Heart right ventricle (tissue), 16 donors: Measurements from ENCODE around the gene SLC16A13. TPM values are rescaled to one million over a fixed set of nuclear protein-coding genes. Genes with fewer than 3 reads are reported as not detected.

ENCODE experiments used
- ATAC-seq, 8 donors: fragments of 200-7000 bp; cut with Tn5 transposase; one replicate each; pipeline ENCODE4 v1.9.1; 2020; ENCODE audit warnings: mild to moderate bottlenecking in 8 of 8, moderate library complexity in 8 of 8, moderate number of reproducible peaks in 1 of 8
- DNase-seq, 2 donors: peaks; one replicate each; pipeline ENCODE4 v3.0.0-alpha.2; 2020
- H3K27ac ChIP-seq, 10 donors: fragments of 200-600 bp; sonication (generic) in 2 of 10; one replicate each; pipeline versions ENCODE4 v1.5.0 to v1.8.0; 2020 to 2022; ENCODE audit warnings: mild to moderate bottlenecking in 3 of 10
- H3K27me3 ChIP-seq, 7 donors: fragments of 200-600 bp; one replicate each; pipeline ENCODE4 v1.8.0; 2021 to 2022; ENCODE audit warnings: mild to moderate bottlenecking in 2 of 7
- H3K36me3 ChIP-seq, 9 donors: fragments of 200-600 bp; sonication (generic) in 1 of 9; one replicate each; pipeline versions ENCODE4 v1.5.0 to v1.8.0; 2020 to 2022; ENCODE audit warnings: mild to moderate bottlenecking in 2 of 9
- H3K4me1 ChIP-seq, 9 donors: fragments of 200-600 bp; sonication (generic) in 1 of 9; one replicate each; pipeline versions ENCODE4 v1.5.0 to v1.8.0; 2020 to 2022; ENCODE audit warnings: mild to moderate bottlenecking in 4 of 9
- H3K4me3 ChIP-seq, 10 donors: fragments of 200-600 bp; sonication (generic) in 2 of 10; one replicate each; pipeline versions ENCODE4 v1.5.0 to v1.8.0; 2020 to 2022; ENCODE audit warnings: mild to moderate bottlenecking in 7 of 10, moderate library complexity in 2 of 10
- H3K9me3 ChIP-seq, 11 donors: fragments of 200-600 bp in 10 of 11; sonication (generic) in 2 of 11; one replicate each; pipeline versions ENCODE4 v1.5.0 to v1.8.0; 2013 to 2022; ENCODE audit warnings: mild to moderate bottlenecking in 2 of 11, control low read depth in 1 of 11, moderate library complexity in 1 of 11
- WGBS, 2 donors: extraction: QIAGEN DNeasy Blood & Tissue Kit; methylation state at CpG; one replicate each; pipeline ENCODE4 v1.1.7; 2013; ENCODE audit warnings: inconsistent platforms in 1 of 2; 5-methylcytosine and 5-hydroxymethylcytosine counted together
- intact Hi-C, 10 donors: fragments of 100-400 bp; cut with DNase I; formaldehyde crosslinking; loops; one replicate each; pipeline versions ENCODE4 v1.11.1 to v1.14.2; 2022
- polyA plus RNA-seq, 2 donors: library from polyadenylated mRNA; stranded (reverse); fragments of 200-250 nt; gene quantifications; one replicate each; pipeline ENCODE4 v1.2.3, GENCODE V29; 2013
- total RNA-seq, 10 donors: library from RNA; stranded (reverse); fragmentation: NEBNext Ultra II Directional in 3 of 10; extraction: Animal tissue kit (Norgen Biotek cat#: 25700) in 3 of 10; gene quantifications; one replicate each; pipeline versions ENCODE4 v1.2.1 to v1.2.4, GENCODE V29; 2021 to 2023
- TF ChIP-seq, protein P1 (sequence below), 9 donors: fragments of 200-600 bp; sonication (generic) in 2 of 9; IDR thresholded peaks; one replicate each; pipeline versions ENCODE4 v1.5.0 to v1.8.0; 2021 to 2022; ENCODE audit warnings: antibody characterized with exemption in 9 of 9, mild to moderate bottlenecking in 5 of 9, moderate library complexity in 1 of 9
- donor health status: Arrhythmogenic right ventricular cardiomyopathy.
- donor health status: ischemic (EF 13 %, LVEDD 7.1; RV severe dilation, severe dysfunction).
- donor health status: healthy with polysubstance abuse.
- donor health status: DM: no; HTN: yes; CAD: no.
- donor health status: DM: no; HTN: no; CAD: no.
- donor health status: ischemic (EF 25% LVEDD 6.9; RV normal size, moderate dysfunction).
- donor health status: ischemic (EF 25% LVEDD 5.7; RV mildly dilated, moderate dysfunction).
- donor health status: healthy.
- donor health status: DM: yes; HTN: yes; CAD: no.
- donor health status: Ischemic cardiomyopathy.
- donor health status: ischemic (EF 35%, LVEDD 5.7; RV mildly dilated, moderate dysfunction).
- donor health status: nonischemic (EF 11% LVEDD 7.7; RV severe dilation, severe dysfunction).
- donor health status: DM: yes; HTN: yes; CAD: no.
- donor health status: PGD.
- donor health status: ischemic (EF 29% LVEDD 5.4; RV normal size, mild dysfunction).
- donor health status: nonischemic (EF 23%, LVEDD 6.1; RV moderate dilation, normal function).

SLC16A13 gene
- total and polyA plus RNA-seq, 12 donors = 0.70 to 2.1 (median 1.5) TPM

DNA sequence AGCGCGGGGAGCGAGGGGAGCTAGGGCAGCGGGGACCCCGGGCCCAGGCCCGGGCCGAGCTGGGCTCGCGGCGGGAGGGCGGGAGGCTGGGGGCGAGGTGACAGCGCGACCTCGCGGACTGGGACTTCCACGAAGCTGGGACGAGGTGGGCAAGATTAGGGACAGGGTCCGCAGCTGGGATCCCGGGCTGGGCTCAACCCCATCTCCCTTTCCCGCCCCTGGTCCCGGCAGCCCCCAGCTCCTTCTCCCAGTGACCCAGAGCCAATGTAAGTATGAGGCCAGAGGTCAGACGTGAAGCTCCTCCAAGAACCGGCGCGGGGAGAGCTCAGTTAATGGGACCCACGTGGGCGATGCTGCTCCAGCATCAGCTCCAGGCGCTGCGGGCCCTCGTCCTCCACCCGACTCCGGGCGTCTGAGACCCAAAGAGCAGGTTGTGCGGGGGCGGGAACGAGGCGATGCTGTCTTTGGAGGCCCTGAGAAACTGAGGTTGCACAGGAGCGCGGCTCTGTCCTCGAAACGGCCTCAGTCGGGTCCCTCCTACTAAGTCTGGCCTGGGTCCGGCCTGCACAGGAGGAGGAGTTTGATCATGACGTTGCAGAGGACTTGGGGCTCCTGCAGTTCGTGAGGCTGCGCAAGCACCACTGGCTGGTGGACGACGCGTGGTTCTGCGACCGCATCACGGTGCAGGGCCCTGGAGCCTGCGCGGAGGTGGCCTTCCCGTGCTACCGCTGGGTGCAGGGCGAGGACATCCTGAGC, 39.4 kb upstream of the SLC16A13 start:
- H3K4me1 ChIP-seq = peaks cover 0 to 17% (median 8%) of the 10 kb centered on the region in 9 donors
- peaks cover 0 to 47% (median 0%) of the 10 kb centered on the region in 9 donors for H3K36me3 ChIP-seq
- DNase-seq = no peak
- intact Hi-C loops = loop anchor here in 1 of 10 donors (5.0 kb wide), 1 partner anchor 329 kb away; no protein-coding TSS in a partner anchor
- no peaks in the 10 kb centered on the region for H3K9me3 ChIP-seq
- WGBS, 2 donors = 55 to 59% methylated on average over 57 to 58 of the region's 58 CpGs
- peaks cover 0 to under 1% (median 0%) of the 10 kb centered on the region in 7 donors for H3K27me3 ChIP-seq
- TF ChIP-seq, protein P1, sequence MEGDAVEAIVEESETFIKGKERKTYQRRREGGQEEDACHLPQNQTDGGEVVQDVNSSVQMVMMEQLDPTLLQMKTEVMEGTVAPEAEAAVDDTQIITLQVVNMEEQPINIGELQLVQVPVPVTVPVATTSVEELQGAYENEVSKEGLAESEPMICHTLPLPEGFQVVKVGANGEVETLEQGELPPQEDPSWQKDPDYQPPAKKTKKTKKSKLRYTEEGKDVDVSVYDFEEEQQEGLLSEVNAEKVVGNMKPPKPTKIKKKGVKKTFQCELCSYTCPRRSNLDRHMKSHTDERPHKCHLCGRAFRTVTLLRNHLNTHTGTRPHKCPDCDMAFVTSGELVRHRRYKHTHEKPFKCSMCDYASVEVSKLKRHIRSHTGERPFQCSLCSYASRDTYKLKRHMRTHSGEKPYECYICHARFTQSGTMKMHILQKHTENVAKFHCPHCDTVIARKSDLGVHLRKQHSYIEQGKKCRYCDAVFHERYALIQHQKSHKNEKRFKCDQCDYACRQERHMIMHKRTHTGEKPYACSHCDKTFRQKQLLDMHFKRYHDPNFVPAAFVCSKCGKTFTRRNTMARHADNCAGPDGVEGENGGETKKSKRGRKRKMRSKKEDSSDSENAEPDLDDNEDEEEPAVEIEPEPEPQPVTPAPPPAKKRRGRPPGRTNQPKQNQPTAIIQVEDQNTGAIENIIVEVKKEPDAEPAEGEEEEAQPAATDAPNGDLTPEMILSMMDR (IDR thresholded peaks at IDR 0.05) = no peak
- peak overlapping the region in 9 of 10 donors; percentile 21 to 45 (median 41) for H3K4me3 ChIP-seq
- H3K27ac ChIP-seq = no peak overlapping the region
- peak in 4 of 8 donors; percentile 17 to 31 (median 24) for ATAC-seq

DNA sequence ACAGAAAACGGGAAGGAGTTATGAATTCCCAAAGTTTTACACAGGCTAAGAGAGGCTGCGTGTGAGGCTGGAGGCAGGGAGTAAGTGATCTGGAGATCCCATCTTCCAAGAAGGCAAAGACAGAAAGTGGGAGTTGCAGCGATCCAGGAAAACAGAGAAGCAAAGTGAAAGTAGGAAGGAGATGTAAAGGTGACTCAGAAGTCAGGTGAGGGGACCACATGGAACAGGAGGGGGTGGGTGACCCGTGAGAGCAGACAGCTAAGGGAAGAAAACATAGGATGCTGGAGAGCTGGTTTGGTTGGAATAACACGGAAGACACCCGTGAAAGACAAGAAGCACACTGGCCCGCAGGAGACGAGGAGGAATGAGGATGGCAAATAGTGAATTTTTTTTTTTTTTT, 38.6 kb upstream of the SLC16A13 start:
- intact Hi-C loops = loop anchor here in 1 of 10 donors (5.0 kb wide), 1 partner anchor 330 kb away; no protein-coding TSS in a partner anchor
- WGBS, 2 donors = 84 to 88% methylated on average over 8 of the region's 8 CpGs
- Histone ChIP-seq H3K4me3 (no peak overlapping the region), H3K27me3 (no peaks in the 10 kb centered on the region), H3K36me3 (peaks cover 0 to 54% (median 5%) of the 10 kb centered on the region in 9 donors), H3K27ac (no peak overlapping the region), H3K9me3 (no peaks in the 10 kb centered on the region), H3K4me1 (peaks cover 0 to 17% (median 8%) of the 10 kb centered on the region in 9 donors)
- ATAC-seq (no peak), DNase-seq (no peak)
- TF ChIP-seq, protein P1 (IDR thresholded peaks at IDR 0.05) = no peak

DNA sequence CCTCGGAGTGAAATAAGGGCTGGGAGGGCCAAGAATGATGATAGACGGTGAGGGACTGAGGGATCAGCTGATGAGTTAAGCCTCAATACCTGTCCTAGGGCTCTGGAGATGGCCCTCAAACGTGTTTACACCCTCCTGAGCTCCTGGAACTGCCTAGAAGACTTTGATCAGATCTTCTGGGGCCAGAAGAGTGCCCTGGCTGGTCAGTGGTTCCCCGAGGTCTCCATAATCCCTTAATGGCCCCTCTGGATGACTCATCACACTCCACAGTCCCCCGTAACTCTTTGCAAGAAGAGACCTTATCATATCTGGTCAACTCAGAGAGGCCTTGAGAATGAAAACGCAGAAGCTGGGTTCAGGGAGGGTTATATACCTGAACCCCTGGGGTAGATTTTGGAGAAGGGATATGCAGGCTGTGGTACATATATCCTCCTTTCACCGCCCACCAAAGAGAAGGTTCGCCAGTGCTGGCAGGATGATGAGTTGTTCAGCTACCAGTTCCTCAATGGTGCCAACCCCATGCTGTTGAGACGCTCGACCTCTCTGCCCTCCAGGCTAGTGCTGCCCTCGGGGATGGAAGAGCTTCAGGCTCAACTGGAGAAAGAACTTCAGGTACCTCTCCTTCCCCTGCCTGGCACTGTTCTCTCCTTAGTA, 36.8 kb upstream of the SLC16A13 start:
- Histone ChIP-seq H3K36me3 (peaks cover 0 to 70% (median 11%) of the 10 kb centered on the region in 9 donors), H3K27me3 (no peaks in the 10 kb centered on the region), H3K27ac (no peak overlapping the region), H3K4me3 (no peak overlapping the region), H3K4me1 (peaks cover 0 to 17% (median 8%) of the 10 kb centered on the region in 9 donors), H3K9me3 (no peaks in the 10 kb centered on the region)
- ATAC-seq = no peak
- TF ChIP-seq, protein P1 (IDR thresholded peaks at IDR 0.05) = no peak
- intact Hi-C loops = loop anchor here in 2 of 10 donors (2.0 to 5.0 kb wide), 2 partner anchors 84 to 332 kb away; no protein-coding TSS in a partner anchor
- no peak for DNase-seq
- 85 to 86% methylated on average over 11 of the region's 11 CpGs for WGBS, 2 donors

DNA sequence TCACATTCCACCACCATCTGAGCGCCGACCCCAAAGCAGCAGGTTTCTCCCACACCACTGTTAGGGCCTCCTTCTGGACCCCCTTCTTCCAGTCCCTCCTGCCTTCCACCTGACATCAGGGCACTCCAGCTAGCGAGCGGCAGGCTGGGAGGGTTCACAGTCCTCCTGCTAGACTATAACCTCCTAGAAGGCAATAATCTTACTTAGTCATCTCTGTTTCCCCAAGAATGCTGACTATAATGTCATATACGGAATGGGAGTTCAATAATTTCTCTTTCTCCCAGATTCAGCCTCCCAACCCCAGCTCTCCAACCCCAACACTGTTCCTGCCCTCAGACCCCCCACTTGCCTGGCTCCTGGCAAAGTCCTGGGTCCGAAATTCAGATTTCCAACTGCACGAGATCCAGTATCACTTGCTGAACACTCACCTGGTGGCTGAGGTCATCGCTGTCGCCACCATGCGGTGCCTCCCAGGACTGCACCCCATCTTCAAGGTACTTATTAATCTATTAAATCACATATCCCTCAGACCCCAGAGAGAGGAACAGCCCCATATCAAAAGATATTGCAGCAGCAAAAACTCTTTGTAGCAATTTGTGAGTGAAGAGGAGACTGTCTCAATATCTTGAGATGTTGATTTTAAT, 34.4 kb upstream of the SLC16A13 start:
- Histone ChIP-seq H3K27me3 (no peaks in the 10 kb centered on the region), H3K4me3 (no peak overlapping the region), H3K27ac (no peak overlapping the region), H3K36me3 (peaks cover 0 to 72% (median 11%) of the 10 kb centered on the region in 9 donors), H3K4me1 (peaks cover 0 to 7% (median 0%) of the 10 kb centered on the region in 9 donors), H3K9me3 (no peaks in the 10 kb centered on the region)
- TF ChIP-seq, protein P1 (IDR thresholded peaks at IDR 0.05) = peak in 8 of 9 donors; percentile 5 to 62 (median 46)
- intact Hi-C loops = loop anchor here in 8 of 10 donors (5.0 to 10.0 kb wide), 6 partner anchors 89 to 1414 kb away; no protein-coding TSS in a partner anchor
- DNase-seq (no peak), ATAC-seq (no peak)
- 68 to 75% methylated on average over 10 of the region's 10 CpGs for WGBS, 2 donors
